DOHH2 (cell line): ENCODE data around the gene FRMD4B.

Source experiments
- H3F3A ChIP-seq: fragments of 200-600 bp; sonication (generic), shearing (Covaris generic); 2 replicates; pipeline ENCODE4 v1.6.0; 2016; ENCODE audit warnings: antibody characterized with exemption, mild to moderate bottlenecking; ENCODE audit not compliant: control insufficient read depth, insufficient read depth
- H3K27ac ChIP-seq: fragments of 200-600 bp; sonication (generic); 2 replicates; pipeline ENCODE4 v1.5.1; 2014; ENCODE audit warnings: low read depth, mild to moderate bottlenecking, low read length, moderate library complexity
- H3K27me3 ChIP-seq: fragments of 200-600 bp; sonication (generic); 2 replicates; pipeline ENCODE4 v1.6.1; 2014; ENCODE audit warnings: mild to moderate bottlenecking, low read length, mixed read lengths; ENCODE audit not compliant: control insufficient read depth
- H3K36me3 ChIP-seq: fragments of 200-600 bp; sonication (generic); 2 replicates; pipeline ENCODE4 v1.6.1; 2014; ENCODE audit warnings: mild to moderate bottlenecking, low read length, moderate library complexity, mixed read lengths; ENCODE audit not compliant: control insufficient read depth
- H3K4me1 ChIP-seq: fragments of 200-600 bp; sonication (generic); 2 replicates; pipeline ENCODE4 v1.6.1; 2014; ENCODE audit warnings: mild to moderate bottlenecking, low read length, mixed read lengths; ENCODE audit not compliant: control insufficient read depth
- H3K4me2 ChIP-seq: fragments of 200-600 bp; sonication (generic); 2 replicates; pipeline ENCODE4 v1.6.0; 2014; ENCODE audit warnings: mild to moderate bottlenecking, low read length, moderate library complexity
- H3K4me3 ChIP-seq: fragments of 200-600 bp; sonication (generic); 2 replicates; pipeline ENCODE4 v1.5.1; 2014; ENCODE audit warnings: mild to moderate bottlenecking, low read length, mixed read lengths
- H3K79me2 ChIP-seq: fragments of 200-600 bp; sonication (generic); 2 replicates; pipeline ENCODE4 v1.6.1; 2014; ENCODE audit warnings: mild to moderate bottlenecking, low read length, mixed read lengths; ENCODE audit not compliant: control insufficient read depth
- H3K9me2 ChIP-seq: fragments of 200-600 bp; sonication (generic); replicated peaks from 2 replicates; pipeline ENCODE4 v1.6.1; 2014; ENCODE audit warnings: mild to moderate bottlenecking, low read length, mixed read lengths; ENCODE audit not compliant: control insufficient read depth
- H3K9me3 ChIP-seq: fragments of 200-600 bp; sonication (generic); 2 replicates; pipeline ENCODE4 v1.6.1; 2014; ENCODE audit warnings: antibody characterized with exemption, low read length, mixed read lengths; ENCODE audit not compliant: control insufficient read depth, insufficient read depth
- H4K20me1 ChIP-seq: fragments of 200-600 bp; sonication (generic); 2 replicates; pipeline ENCODE4 v1.6.0; 2014; ENCODE audit warnings: low read depth, mild to moderate bottlenecking, antibody characterized with exemption, low read length, moderate library complexity; ENCODE audit not compliant: control insufficient read depth, insufficient read depth
- EZH2phosphoT487 ChIP-seq: fragments of 200-600 bp; sonication (generic); IDR thresholded peaks from 2 replicates; pipeline ENCODE4 v1.6.1; 2017; ENCODE audit warnings: borderline replicate concordance, mild to moderate bottlenecking, antibody characterized with exemption, low read length, moderate library complexity, mixed read lengths
- TF ChIP-seq, protein P1 (sequence below): fragments of 200-600 bp; sonication (generic); IDR thresholded peaks from one replicate; pipeline ENCODE4 v1.5.1; 2014; ENCODE audit warnings: antibody characterized with exemption, mild to moderate bottlenecking, low read depth, low read length; ENCODE audit not compliant: poor library complexity, severe bottlenecking

The FRMD4B gene

GRCh38 chr3:69328103-69328962 is 57.6 kb downstream of the FRMD4B start:
- Histone ChIP-seq H3K4me2 (no peak overlapping the region), H3K9me3 (no peaks in the 10 kb centered on the region), H3K4me3 (no peak overlapping the region), H3K79me2 (no peaks in the 10 kb centered on the region), H3K36me3 (no peaks in the 10 kb centered on the region), H3K4me1 (peaks cover 5% of the 10 kb centered on the region), H3F3A (no peaks in the 10 kb centered on the region), H3K27ac (no peak overlapping the region), H3K27me3 (peaks cover 3% of the 10 kb centered on the region; the same call in 1 of the 2 replicates), H4K20me1 (no peaks in the 10 kb centered on the region), H3K9me2 (no peaks in the 10 kb centered on the region)
- no peak for TF ChIP-seq EZH2phosphoT487
- TF ChIP-seq, protein P1, sequence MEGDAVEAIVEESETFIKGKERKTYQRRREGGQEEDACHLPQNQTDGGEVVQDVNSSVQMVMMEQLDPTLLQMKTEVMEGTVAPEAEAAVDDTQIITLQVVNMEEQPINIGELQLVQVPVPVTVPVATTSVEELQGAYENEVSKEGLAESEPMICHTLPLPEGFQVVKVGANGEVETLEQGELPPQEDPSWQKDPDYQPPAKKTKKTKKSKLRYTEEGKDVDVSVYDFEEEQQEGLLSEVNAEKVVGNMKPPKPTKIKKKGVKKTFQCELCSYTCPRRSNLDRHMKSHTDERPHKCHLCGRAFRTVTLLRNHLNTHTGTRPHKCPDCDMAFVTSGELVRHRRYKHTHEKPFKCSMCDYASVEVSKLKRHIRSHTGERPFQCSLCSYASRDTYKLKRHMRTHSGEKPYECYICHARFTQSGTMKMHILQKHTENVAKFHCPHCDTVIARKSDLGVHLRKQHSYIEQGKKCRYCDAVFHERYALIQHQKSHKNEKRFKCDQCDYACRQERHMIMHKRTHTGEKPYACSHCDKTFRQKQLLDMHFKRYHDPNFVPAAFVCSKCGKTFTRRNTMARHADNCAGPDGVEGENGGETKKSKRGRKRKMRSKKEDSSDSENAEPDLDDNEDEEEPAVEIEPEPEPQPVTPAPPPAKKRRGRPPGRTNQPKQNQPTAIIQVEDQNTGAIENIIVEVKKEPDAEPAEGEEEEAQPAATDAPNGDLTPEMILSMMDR, result no peak

DNA sequence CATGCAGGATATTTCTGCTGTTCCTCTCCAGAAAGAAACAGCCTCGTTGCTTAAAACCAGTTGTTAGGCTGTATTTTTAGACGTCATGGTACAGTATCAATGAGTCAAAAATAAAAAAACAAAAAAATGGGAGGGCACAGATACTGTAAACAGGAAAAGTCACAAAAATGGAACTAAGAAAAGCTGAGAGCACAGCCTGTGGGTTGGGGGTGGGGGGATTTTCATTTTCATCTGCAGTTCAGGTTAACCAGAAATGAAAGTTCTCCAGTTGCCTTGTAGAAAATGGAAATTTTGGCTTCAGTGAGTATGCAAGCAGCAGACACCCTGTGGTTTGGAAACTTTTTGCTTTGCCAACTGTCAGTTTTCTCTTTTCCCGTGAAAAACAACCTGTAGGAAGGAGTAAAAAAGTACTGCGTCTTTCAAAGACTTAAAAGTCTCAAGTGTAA is 59.0 kb downstream of the FRMD4B start:
- H3K9me2 ChIP-seq, result no peaks in the 10 kb centered on the region
- TF ChIP-seq EZH2phosphoT487, result no peak
- TF ChIP-seq, protein P1, result no peak
- H3K9me3 ChIP-seq, result no peaks in the 10 kb centered on the region
- peaks cover 3% of the 10 kb centered on the region; the same call in 1 of the 2 replicates for H3K27me3 ChIP-seq
- peaks cover 5% of the 10 kb centered on the region for H3K4me1 ChIP-seq
- H3K79me2 ChIP-seq, result no peaks in the 10 kb centered on the region
- H3K27ac ChIP-seq, result no peak overlapping the region
- no peaks in the 10 kb centered on the region for H4K20me1 ChIP-seq
- no peak overlapping the region for H3K4me3 ChIP-seq
- no peaks in the 10 kb centered on the region for H3F3A ChIP-seq
- no peak overlapping the region for H3K4me2 ChIP-seq
- no peaks in the 10 kb centered on the region for H3K36me3 ChIP-seq

GRCh38 chr3:69325151-69325550 is 60.7 kb downstream of the FRMD4B start:
- H3K79me2 ChIP-seq, result no peaks in the 10 kb centered on the region
- no peaks in the 10 kb centered on the region for H4K20me1 ChIP-seq
- no peaks in the 10 kb centered on the region for H3F3A ChIP-seq
- H3K9me2 ChIP-seq, result no peaks in the 10 kb centered on the region
- TF ChIP-seq EZH2phosphoT487, result no peak
- TF ChIP-seq, protein P1, result no peak
- H3K4me1 ChIP-seq, result peaks cover 9% of the 10 kb centered on the region
- H3K27me3 ChIP-seq, result peaks cover 3% of the 10 kb centered on the region; the same call in 1 of the 2 replicates
- H3K9me3 ChIP-seq, result no peaks in the 10 kb centered on the region
- no peak overlapping the region for H3K27ac ChIP-seq
- H3K36me3 ChIP-seq, result no peaks in the 10 kb centered on the region
- no peak overlapping the region for H3K4me2 ChIP-seq
- H3K4me3 ChIP-seq, result no peak overlapping the region
